ENCODE data around the gene CD52. TPM values are rescaled to one million over a fixed set of nuclear protein-coding genes. Genes with fewer than 3 reads are reported as not detected.
A peak's percentile ranks its signal among the peaks of the same experiment; 100 is the strongest.

The CD52 gene
- total and polyA plus RNA-seq, 2 of the 13 experiments (the other 11 are each of a cell fraction or from before 2014, with no cell fraction given), result 0.32 TPM; not detected in 1

DNA sequence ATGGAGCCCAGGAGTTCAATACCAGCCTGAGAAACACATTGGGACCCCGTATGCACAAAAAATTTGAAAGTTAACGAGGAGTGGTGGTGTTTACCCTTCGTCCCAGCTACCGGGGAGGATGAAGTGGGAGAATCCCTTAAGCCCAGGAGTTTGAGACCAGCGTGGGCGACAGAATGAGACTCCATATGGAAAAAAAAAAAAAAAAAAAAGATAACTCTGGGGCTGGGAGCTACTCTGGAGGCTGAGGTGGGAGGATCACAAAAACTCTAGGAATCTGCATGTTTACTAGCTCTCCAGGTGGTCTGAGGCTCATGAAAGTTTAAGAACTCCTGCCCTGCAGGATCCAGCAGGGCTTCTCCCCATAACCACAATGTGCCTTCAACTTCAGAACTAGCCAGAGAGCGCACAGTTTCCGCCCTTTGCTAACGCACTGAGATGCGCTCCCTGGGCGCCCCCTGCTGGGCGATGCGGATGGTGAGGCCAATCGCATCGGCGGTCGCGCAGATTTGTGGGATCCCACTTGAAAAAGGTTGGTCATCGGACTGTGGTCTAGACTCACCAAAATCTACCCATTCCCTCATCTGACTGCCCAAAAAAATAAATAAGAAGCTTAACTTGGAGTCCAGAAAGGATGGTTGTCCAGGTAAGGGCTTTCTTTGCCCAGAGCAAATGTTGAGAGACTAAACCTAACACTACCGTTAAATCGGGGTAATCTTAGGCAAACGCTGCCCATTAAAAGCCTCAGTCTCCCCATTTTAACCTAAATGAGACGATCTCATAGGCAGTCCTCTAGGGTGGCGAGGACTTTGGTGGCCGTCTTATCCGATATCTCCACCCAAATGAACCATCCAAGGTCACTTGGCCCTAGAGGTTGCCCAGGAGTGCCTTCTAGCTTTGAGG lies 46.0 kb downstream of the CD52 start (continued):
- TF ChIP-seq, protein P1, sequence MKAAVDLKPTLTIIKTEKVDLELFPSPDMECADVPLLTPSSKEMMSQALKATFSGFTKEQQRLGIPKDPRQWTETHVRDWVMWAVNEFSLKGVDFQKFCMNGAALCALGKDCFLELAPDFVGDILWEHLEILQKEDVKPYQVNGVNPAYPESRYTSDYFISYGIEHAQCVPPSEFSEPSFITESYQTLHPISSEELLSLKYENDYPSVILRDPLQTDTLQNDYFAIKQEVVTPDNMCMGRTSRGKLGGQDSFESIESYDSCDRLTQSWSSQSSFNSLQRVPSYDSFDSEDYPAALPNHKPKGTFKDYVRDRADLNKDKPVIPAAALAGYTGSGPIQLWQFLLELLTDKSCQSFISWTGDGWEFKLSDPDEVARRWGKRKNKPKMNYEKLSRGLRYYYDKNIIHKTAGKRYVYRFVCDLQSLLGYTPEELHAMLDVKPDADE (CRISPR knock-in tag; IDR thresholded peaks at IDR 0.05), result no peak
- TF ChIP-seq ZNF138 (CRISPR knock-in tag; IDR thresholded peaks at IDR 0.05; ENCODE audit: low read depth) (no peak), MED1 (CRISPR knock-in tag; IDR thresholded peaks at IDR 0.05) (peak; percentile 28; the same call in 1 of the 2 replicates), FOXO1 (CRISPR knock-in tag; IDR thresholded peaks at IDR 0.05) (no peak), ZSCAN29 (CRISPR knock-in tag; conservative IDR thresholded peaks at IDR 0.05) (no peak), ZNF230 (CRISPR knock-in tag; IDR thresholded peaks at IDR 0.05) (no peak), MED13 (CRISPR knock-in tag; IDR thresholded peaks at IDR 0.05) (no peak), STAG1 (CRISPR knock-in tag; IDR thresholded peaks at IDR 0.05) (peak; percentile 88), GATAD2A (CRISPR knock-in tag; IDR thresholded peaks at IDR 0.05) (0 out of 2 replicates have a peak, but pooled peaks have one; percentile 30), ZNF788 (CRISPR knock-in tag; IDR thresholded peaks at IDR 0.05; ENCODE audit: borderline replicate concordance) (peak; percentile 30; the same call in 1 of the 2 replicates), ZFP36L1 (CRISPR knock-in tag; IDR thresholded peaks at IDR 0.05) (no peak), ZFP36 (IDR thresholded peaks at IDR 0.05; ENCODE audit: borderline replicate concordance, low read depth, low read length, partially characterized antibody) (peak; percentile 29), KDM4B (CRISPR knock-in tag; IDR thresholded peaks at IDR 0.05) (peak; percentile 26; the same call in 1 of the 2 replicates)
- TF ChIP-seq, protein P2, sequence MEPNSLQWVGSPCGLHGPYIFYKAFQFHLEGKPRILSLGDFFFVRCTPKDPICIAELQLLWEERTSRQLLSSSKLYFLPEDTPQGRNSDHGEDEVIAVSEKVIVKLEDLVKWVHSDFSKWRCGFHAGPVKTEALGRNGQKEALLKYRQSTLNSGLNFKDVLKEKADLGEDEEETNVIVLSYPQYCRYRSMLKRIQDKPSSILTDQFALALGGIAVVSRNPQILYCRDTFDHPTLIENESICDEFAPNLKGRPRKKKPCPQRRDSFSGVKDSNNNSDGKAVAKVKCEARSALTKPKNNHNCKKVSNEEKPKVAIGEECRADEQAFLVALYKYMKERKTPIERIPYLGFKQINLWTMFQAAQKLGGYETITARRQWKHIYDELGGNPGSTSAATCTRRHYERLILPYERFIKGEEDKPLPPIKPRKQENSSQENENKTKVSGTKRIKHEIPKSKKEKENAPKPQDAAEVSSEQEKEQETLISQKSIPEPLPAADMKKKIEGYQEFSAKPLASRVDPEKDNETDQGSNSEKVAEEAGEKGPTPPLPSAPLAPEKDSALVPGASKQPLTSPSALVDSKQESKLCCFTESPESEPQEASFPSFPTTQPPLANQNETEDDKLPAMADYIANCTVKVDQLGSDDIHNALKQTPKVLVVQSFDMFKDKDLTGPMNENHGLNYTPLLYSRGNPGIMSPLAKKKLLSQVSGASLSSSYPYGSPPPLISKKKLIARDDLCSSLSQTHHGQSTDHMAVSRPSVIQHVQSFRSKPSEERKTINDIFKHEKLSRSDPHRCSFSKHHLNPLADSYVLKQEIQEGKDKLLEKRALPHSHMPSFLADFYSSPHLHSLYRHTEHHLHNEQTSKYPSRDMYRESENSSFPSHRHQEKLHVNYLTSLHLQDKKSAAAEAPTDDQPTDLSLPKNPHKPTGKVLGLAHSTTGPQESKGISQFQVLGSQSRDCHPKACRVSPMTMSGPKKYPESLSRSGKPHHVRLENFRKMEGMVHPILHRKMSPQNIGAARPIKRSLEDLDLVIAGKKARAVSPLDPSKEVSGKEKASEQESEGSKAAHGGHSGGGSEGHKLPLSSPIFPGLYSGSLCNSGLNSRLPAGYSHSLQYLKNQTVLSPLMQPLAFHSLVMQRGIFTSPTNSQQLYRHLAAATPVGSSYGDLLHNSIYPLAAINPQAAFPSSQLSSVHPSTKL (CRISPR knock-in tag; IDR thresholded peaks at IDR 0.05), result peak; percentile 55; the same call in 1 of the 2 replicates
- TF ChIP-seq, protein P3, sequence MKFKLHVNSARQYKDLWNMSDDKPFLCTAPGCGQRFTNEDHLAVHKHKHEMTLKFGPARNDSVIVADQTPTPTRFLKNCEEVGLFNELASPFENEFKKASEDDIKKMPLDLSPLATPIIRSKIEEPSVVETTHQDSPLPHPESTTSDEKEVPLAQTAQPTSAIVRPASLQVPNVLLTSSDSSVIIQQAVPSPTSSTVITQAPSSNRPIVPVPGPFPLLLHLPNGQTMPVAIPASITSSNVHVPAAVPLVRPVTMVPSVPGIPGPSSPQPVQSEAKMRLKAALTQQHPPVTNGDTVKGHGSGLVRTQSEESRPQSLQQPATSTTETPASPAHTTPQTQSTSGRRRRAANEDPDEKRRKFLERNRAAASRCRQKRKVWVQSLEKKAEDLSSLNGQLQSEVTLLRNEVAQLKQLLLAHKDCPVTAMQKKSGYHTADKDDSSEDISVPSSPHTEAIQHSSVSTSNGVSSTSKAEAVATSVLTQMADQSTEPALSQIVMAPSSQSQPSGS (CRISPR knock-in tag; IDR thresholded peaks at IDR 0.05), result peak; percentile 36; the same call in 1 of the 2 replicates
- TF ChIP-seq, protein P4, sequence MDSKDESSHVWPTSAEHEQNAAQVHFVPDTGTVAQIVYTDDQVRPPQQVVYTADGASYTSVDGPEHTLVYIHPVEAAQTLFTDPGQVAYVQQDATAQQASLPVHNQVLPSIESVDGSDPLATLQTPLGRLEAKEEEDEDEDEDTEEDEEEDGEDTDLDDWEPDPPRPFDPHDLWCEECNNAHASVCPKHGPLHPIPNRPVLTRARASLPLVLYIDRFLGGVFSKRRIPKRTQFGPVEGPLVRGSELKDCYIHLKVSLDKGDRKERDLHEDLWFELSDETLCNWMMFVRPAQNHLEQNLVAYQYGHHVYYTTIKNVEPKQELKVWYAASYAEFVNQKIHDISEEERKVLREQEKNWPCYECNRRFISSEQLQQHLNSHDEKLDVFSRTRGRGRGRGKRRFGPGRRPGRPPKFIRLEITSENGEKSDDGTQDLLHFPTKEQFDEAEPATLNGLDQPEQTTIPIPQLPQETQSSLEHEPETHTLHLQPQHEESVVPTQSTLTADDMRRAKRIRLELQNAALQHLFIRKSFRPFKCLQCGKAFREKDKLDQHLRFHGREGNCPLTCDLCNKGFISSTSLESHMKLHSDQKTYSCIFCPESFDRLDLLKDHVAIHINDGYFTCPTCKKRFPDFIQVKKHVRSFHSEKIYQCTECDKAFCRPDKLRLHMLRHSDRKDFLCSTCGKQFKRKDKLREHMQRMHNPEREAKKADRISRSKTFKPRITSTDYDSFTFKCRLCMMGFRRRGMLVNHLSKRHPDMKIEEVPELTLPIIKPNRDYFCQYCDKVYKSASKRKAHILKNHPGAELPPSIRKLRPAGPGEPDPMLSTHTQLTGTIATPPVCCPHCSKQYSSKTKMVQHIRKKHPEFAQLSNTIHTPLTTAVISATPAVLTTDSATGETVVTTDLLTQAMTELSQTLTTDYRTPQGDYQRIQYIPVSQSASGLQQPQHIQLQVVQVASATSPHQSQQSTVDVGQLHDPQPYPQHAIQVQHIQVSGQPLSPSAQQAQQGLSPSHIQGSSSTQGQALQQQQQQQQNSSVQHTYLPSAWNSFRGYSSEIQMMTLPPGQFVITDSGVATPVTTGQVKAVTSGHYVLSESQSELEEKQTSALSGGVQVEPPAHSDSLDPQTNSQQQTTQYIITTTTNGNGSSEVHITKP (CRISPR knock-in tag; IDR thresholded peaks at IDR 0.05; ENCODE audit: low read depth), result no peak
- TF ChIP-seq, protein P5, sequence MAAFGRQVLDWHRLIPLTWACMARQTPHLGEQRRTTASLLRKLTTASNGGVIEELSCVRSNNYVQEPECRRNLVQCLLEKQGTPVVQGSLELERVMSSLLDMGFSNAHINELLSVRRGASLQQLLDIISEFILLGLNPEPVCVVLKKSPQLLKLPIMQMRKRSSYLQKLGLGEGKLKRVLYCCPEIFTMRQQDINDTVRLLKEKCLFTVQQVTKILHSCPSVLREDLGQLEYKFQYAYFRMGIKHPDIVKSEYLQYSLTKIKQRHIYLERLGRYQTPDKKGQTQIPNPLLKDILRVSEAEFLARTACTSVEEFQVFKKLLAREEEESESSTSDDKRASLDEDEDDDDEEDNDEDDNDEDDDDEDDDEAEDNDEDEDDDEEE (CRISPR knock-in tag; IDR thresholded peaks at IDR 0.05), result no peak

Measured in HepG2 (cell line).